GM19395 (cell line): ENCODE measurements around the gene CYCS.
"Not testable (repeated sequence)": the region's sequence is repeated elsewhere in the genome, so short reads cannot be mapped to it uniquely, and the experiment has no call there.

ENCODE experiments used
- ATAC-seq: cut with Tn5 transposase; IDR thresholded peaks from one replicate; pipeline ENCODE4 v1.9.1; 2021; ENCODE audit warnings: mild to moderate bottlenecking, moderate library complexity; ENCODE audit not compliant: unreplicated experiment

Gene CYCS

DNA sequence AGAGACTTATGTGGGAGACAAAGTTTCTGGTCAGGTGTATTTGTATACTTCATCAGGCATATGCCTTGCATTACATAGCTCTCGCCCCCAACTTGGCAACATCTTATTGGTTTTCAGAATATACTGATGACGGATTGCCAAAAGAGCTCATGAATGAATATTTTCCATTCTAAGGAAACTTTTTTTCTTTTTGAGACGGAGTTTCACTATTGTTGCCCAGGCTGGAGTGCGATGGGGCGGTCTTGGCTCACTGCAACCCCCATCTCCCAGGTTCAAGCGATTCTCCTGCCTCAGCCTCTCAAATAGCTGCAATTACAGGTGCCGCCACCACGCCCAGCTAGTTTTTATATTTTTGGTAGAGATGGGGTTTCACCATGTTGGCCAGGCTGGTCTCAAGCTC is 6.0 kb downstream of the CYCS start:
- no peak for ATAC-seq

DNA sequence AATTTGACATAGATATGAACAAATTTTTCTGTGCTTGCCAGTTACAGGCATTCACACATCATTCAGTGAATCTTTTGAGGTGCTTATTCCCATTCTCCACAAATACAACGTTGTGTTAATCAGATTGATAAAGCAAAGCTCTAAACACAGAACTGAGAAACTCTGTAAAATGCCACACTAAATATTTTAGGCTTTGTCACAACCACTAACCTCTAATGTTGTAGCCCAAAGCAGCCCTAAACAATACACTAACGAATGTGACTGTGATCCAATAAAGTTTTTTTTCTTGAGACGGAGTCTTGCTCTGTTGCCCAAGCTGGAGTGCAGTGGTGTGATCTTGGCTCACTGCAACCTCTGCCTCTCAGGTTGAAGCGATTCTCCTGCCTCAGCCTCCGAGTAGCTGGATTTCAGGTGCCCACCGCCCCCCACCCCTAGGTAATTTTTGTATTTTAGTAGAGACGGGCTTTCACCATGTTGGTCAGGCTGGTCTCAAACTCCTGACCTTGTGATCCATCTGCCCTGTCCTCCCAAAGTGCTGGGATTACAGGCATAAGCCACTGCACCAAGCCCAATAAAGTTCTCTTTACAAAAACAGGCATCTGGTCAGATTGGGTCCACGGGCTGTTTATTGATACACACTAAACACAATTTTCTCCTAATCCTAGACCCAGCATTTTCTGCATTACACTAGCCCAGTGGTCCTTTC is 6.9 kb downstream of the CYCS start:
- peak; percentile 39 for ATAC-seq

DNA sequence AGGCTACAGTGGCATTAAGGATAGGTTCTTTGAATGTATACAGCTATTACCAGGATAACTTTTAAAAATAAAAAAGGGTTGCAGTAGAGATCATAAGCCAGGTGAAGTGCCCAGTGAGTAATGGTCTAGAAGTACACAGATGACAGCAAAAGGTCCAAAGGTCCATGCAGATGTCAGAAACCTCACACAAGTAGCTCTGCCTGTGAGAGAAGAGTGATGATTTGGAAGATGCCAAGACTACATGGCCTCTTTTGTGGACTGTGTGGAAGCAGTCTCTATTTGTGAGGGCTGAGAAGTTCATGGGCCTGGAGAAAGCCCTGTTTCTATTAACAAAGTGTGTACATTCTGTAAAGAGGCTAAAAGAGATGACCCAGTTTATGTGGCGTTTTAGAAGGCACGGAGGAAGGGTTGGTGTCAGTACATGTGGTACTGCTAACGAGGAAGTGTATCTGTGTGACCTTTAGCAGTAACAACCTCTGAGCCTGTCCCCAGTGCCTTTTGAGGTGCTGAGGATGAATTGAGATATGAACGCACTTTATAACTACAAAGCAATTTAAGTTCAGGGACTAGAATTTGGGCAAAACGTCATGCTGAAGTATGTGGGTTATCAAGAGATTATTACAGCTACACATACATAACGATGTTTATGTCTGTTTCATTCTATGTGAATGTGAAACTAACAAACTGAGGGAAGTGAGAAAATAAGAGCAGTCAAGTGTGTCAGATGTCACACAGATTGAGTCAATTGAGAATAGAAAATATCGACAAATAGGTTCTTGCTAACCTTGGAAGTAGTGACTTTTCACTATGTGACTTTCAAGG is 7.6 kb downstream of the CYCS start:
- peak; percentile 92 for ATAC-seq

DNA sequence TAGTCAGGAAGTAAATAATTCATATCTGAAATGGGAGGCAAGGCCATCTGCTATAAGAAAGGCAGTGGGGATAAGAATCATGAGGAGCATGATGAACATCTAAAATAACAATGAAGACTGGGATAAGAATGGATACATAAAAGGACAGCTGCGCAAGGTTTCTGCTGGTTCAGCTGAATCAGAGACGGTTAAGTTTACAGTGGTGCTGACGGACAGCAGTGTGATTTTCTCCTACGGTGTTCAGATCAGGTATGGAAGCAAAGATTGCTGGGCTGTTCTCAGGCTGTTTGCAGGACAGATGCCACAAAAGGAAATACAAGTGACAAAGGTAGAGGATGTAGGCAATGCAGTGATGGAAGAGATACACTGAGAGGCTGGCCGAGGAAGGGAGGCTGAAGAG is 8.4 kb downstream of the CYCS start:
- ATAC-seq: no peak

DNA sequence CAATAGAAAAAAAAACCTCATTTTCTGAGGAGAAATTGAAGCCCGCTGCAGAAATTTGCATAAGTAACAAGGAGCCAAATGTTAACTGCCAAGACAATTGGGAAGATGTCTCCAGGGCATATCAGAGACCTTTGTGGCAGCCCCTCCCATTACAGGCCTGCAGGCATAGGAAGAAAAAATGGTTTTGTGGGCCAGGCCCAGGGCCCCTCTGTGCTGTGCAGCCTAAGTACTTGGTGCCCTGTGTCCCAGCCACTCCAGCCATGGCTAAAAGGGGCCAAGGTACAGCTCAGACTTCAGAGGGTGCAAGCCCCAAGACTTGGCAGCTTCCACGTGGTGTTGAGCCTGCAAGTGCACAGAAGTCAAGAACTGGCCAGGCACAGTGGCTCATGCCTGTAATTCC is 14.5 kb downstream of the CYCS start:
- ATAC-seq: not testable (repeated sequence)

DNA sequence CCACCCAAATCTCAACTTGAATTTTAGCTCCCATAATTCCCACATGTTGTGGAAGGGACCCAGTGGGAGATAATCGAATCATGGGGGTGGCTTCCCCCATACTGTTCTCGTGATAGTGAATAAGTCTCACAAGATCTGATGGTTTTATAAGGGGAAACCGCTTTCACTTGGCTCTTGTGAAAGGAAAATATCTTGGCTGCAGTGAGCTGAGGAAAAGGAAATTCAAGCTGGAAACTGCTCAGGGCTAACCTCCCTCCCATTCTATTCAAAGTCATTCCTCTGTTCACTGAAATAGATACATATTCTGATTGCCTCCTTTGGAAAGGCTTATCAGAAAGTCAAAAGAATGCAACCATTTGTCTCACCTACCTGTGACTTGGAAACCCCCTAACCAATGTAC is 15.8 kb downstream of the CYCS start:
- no peak for ATAC-seq

DNA sequence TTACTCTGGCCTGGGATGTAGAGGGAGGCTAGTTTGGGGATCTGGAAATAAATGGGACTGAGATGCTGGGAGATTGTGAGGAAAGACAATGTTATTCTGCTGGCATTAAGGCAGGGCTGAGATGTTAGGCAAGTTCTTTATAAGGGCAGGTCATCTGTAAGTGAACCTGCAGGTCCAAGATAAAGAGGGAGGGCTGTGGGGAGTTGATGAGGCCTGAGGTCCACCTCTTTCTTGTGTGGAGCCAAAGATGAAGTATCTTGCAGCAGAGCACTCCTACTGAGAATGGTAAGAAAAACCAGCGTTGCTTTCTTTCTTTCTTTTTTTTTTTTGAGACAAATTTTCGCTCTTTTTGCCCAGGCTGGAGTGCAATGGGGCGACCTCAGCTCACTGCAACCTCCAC is 19.1 kb downstream of the CYCS start:
- ATAC-seq: no peak

DNA sequence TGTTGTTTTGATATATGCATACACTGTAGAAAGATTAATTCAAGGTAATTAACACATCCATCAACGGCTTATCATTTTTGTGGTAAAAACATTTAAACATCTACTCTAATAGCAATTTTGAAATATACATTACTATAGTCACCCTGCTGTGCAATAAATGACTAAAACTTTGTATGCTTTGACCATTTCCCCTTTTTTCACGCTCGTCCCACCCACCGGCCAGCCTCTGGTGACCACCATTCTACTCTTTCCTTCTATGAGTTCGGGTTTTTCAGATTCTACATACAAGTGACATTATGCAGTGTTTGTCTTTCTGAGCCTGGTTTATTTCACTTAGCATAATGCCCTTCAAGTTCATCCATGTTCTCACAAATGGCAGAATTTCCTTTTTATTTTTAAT is 21.3 kb downstream of the CYCS start:
- no peak for ATAC-seq

DNA sequence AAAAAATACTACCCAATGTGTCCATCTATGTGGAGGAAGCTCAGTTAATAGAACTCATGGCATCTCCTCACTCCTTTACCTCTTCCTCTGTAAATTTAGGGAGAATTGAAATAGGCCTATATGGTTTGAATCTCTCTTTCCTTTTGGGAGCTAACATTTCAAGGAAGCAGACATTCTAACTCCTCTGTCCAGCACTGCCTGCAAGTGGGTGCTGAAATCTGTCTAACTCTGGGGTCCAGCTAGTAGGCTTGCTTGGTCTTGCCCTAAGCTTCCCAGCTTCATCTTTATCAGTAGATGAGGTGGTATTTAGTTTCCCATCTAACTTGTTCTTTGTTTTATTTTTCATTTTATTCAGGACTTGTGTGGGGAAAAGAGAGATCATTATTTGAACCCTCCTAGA is 23.2 kb downstream of the CYCS start:
- no peak for ATAC-seq

DNA sequence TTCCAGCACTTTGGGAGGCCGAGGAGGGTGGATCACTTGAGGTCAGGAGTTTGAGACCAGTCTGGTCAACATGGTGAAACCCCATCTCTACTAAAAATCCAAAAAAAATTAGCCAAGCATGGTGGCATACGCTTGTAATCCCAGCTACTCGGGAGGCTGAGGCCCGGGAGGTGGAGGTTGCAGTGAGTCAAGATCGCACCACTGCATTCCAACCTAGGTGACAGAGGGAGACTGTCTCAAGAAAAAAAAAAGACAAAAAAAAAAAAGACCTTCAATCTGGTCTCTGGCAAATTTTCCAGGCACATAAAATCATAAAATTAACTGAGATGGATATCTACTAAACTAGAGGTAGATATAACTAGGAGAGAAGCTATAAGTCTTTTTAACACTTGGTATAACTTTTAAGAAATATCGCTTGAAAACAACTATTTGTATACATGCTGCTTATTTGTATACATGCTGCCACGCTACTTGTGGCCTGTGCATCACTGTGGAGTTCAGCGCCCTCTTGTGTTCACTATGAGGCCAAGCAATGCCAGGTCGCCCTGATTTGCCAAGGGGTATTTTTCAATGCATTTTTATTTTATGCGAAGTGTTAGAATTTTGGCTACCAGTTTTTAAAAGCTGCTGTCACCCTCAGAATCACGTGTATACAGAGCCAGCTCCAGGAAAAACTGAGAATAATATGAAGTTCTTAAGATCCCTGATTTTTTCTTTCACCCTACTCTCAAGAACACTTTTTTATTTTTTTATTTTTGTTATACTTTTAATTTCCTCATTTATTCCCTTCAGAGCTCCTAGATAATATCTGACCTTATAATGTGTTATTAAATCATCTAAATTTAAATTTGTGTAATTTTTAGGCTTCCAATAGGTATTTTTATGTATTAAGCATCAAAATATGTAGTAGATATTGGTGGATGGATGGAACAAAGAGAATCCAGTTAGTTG is 26.7 kb downstream of the CYCS start:
- peak; percentile 83 for ATAC-seq

DNA sequence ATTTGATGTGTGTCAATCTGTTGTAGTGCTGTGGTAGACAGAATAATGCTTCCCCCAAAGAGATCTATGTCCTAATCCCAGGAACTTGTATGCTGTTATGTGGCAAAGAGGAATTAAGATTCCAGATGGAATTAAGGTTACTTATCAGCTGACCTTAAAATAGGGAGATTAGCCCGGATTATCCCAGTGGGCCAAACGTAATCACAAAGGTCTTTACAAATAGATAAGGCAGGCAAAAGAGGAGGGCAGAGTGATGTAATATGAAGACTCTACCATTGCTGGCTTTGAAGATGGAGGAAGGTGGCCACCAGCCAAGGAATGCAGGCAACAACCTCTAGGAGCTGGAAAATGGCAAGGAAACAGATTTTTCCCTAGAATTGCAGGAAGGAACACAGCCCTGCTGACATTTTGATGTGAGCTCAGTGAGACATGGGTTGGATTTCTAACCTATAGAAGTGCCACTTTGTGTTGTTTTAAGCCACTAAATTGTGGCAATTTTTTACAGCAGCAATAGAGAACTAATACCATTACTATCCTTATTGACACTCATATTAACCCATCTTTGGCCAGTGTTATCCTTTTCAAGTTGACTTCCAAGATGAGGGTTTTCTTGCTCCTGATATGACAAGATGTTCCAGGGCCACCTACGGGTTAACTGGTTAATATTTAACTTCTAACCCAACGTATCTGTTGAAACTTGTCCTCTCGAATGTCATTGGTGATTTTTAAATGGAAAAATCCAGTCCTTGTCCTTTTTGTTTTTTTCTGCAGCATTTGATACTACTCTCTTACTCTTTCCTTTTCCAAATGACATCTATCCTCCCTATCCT is 29.3 kb downstream of the CYCS start:
- ATAC-seq: no peak

DNA sequence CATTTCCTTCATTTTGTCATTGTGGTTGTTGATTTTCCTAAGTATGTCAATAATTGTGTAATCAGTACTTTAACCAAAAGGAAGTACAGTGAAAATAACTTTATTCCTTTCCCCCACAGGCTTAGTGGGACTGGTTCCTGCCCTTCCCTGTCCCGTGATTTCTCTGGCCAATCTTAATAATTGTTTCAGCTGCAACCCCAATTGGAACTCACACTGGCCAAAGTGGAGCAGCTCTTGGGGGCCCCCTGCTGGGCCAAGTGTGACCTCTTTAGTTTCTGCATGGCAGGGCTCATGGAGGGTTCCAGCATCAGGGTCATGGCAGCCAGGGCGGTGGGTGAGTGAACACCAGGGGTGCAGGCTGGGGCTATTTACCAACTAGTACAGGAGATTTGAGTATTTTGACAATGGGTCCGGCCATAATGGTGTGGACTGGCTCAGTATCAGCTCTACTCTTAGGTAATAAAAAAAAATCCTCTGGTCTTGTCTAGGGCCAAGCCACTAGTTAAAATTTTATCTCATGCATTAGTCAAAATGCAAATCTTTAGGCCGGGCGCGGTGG is 31.7 kb downstream of the CYCS start:
- peak; percentile 79 for ATAC-seq

DNA sequence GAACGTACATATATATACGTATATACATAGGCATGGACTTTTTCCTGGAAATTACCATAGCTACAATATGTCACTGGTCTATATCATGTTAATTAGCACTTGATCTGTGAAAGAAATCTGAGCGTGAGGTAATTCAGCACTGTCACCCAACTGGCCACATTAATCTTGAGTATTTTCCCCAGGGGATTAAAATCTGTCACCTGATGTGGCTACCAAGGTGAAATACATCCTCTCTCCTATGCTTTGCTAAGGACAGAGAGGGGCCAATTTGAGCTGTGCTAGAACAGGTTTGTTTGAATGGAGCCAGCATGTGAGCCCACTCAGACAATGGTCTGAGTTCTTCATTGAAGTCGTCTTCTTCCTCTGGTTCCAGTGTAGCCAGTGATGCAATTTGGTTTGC is 33.3 kb downstream of the CYCS start:
- ATAC-seq: no peak

DNA sequence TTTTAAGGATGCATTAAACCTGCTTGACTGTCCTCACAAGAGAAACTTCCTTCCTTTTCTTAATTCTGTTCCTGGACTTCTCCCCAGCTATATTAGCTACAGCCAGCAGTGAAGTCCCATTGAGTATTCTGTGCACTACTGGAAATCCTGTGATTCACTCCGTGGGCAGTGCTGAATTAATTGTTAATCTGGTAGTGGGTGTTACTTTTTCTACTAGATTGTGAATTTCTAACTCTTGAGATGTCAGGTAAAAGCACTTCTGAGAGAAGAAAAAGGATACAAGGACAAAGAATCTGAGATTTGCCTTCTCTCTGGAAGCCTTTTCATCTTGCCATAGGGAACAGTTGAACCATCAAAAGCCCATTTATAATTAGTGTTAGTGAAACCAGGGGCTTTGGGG is 33.9 kb downstream of the CYCS start:
- ATAC-seq: no peak

DNA sequence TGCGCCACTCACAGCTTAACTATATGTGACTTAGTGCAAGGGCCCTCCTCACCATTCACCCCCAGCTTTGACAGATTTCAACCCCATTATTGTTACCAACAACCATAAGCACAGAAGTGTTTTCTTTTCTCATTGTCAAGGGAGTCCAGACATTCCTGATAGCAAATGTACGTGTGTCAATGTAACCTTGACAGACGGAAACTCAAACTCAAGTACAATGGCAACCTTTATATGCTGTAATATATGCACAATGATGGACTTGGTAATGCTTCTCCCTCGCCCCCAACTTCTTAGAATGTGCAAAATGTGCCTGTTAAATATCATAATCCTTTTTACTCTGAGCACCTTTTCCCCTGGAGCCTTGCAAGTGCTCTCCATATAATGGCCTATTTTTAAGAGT is 34.7 kb downstream of the CYCS start:
- ATAC-seq: no peak

DNA sequence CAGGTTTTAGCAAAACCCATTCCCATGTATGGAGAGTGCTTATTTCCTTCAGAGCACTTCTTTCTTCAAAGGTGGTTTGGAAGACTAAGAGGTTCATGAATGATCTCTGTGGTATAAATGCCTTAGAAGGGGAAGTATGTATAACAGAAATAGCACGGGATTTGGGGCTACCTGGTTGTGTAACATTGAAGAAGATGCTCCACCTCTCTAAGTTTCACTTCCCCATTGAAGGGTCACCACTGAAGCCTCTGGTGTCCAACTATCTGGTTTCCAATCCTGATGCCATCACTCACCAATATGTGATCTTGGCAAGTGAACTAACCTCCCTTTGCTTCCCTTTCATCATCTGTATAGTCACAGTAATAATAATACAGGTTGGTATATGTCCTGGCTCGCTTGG is 37.2 kb downstream of the CYCS start:
- ATAC-seq: peak; percentile 97

DNA sequence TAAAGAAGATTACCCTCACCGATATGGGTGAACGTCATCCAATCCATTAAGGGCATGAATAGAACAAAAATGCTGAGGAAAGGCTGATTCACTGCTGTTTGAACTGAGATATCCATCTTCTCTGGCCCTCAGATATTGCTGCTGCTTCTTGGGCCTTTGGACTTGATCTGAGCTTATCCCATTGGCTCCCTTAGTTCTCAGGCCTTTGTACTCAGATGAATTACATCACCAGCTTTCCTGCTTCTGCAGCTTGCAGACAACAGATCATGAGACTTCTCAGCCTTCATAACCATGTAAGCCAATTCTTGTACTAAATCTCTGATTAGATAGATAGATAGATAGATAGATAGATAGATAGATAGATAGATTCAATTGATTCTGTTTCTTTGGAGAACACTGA is 40.2 kb downstream of the CYCS start:
- no peak for ATAC-seq

DNA sequence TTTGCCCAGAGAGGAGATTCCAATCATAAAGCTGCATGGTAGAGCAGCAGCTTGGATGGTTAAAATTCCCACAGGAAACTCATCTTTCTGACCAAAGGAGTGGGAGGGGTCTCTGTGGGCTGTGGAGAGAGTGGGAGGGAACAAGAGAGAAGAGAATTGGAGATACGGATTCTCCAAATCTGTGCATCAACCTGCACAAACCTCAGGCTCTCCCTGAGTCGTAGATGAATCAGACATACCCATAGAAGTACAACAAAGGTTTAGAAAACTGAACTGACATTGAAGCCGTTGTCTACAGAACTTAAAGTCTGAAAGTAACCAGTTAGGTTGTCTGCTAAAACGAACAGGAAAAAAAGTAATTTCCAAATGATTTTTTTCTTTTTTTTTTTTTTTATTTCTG is 41.9 kb downstream of the CYCS start:
- ATAC-seq: no peak

DNA sequence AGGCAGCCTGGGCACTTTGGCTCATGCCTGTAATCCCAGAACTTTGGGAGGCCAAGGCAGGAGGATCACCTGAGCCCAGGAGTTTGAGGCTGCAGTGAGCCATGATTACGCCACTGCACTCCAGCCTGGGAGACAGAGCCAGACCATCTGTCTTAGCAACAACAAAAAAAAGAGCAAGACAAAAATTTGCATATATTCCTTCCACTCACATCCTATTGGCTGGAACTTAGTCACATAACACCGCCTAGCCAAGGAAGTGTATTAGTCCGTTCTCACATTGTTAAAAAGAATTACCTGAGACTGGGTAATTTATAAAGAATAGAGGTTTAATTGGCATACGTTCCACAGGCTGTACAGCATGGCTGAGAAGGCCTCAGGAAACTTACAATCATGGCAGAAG is 43.0 kb downstream of the CYCS start:
- not testable (repeated sequence) for ATAC-seq

DNA sequence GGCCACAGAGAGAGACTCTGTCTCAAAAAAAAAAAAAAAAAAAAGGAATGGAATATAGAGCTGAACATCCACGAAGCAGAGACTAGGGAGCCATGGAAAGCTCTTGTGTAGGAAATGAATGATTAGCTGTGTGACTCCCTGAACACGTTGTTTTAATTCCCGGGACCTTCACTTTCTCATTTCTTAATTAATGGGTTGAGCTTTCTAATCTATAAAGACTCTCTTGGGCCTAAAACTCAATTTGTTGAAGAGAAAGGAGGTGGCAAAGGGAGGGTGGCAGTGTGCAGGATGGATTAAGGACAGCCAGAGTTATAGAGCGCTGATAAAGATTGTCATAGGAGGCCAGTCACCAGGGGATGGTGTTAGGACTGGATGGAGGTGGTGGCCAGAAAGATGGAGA is 48.0 kb downstream of the CYCS start:
- ATAC-seq: no peak
